GM12878 (cell line): ENCODE measurements around the gene HABP2. TPM values are rescaled to one million over a fixed set of nuclear protein-coding genes. Genes with fewer than 3 reads are reported as not detected.

Source experiments
- ATAC-seq: fragments of 200-7000 bp; cut with Tn5 transposase; 3 replicates; pipeline ENCODE4 v1.9.1; 2020; ENCODE audit warnings: mild to moderate bottlenecking, moderate library complexity
- BruUV-seq: library from RNA; stranded (reverse); fragments of 400-500 nt; replicated peaks from 2 replicates; lab custom pipeline; 2021; lab: Mats Ljungman, UMichigan
- CTCF ChIA-PET: fragments of 300-600 bp; sonication (Branson Sonifier 250); formaldehyde crosslinking; extraction: SDS; loops from one replicate; lab custom pipeline; 2021; ENCODE audit warnings: inconsistent platforms; lab: Yijun Ruan, JAX
- POLR2A ChIA-PET: fragments of 350-600 bp; formaldehyde crosslinking; extraction: SDS; loops from one replicate; lab custom pipeline; 2021; ENCODE audit warnings: inconsistent platforms; lab: Charles Lee
- RAD21 ChIA-PET: fragments of 300-600 bp; sonication (Branson Sonifier 250); formaldehyde crosslinking; loops from one replicate; lab custom pipeline; 2023; ENCODE audit warnings: antibody characterized with exemption; ENCODE audit not compliant: unreplicated experiment; lab: Charles Lee
- SMC1A ChIA-PET: fragments of 300-600 bp; sonication (Branson Sonifier 250); formaldehyde crosslinking; loops from one replicate; lab custom pipeline; 2023; ENCODE audit not compliant: unreplicated experiment, uncharacterized antibody; lab: Charles Lee
- DNase-seq: peaks from one replicate; pipeline ENCODE4 v3.0.0-alpha.2; 2011; ENCODE audit warnings: low read depth, low spot score
- FAIRE-seq: peaks from 3 replicates; lab custom pipeline; 2011; peaks lifted over from hg19 to GRCh38; lab: Jason Lieb, UNC
- H2AFZ ChIP-seq: 2 replicates; pipeline ENCODE4 v1.6.0; 2011; ENCODE audit warnings: low read depth, low read length, control low read depth; ENCODE audit not compliant: control insufficient read depth
- H3K27ac ChIP-seq: 2 replicates; pipeline ENCODE4 v1.5.1; 2011; ENCODE audit warnings: control low read depth; ENCODE audit not compliant: control insufficient read depth, insufficient read depth
- H3K27me3 ChIP-seq, 2 experiments: replicated peaks in 1 of 2; 2 replicates each; pipeline versions ENCODE4 v1.6.0 to v1.6.1; 2011; ENCODE audit warnings: low read length in 1 of 2; ENCODE audit not compliant: control insufficient read depth in 2 of 2, insufficient read depth in 2 of 2
- H3K36me3 ChIP-seq, 2 experiments: 2 replicates each; pipeline ENCODE4 v1.5.1; 2011; ENCODE audit warnings: low read length in 1 of 2; ENCODE audit not compliant: control insufficient read depth in 2 of 2, insufficient read depth in 2 of 2
- H3K4me1 ChIP-seq: 2 replicates; pipeline ENCODE4 v1.6.1; 2011; ENCODE audit warnings: mild to moderate bottlenecking, low read length, moderate library complexity, mixed read lengths; ENCODE audit not compliant: control insufficient read depth, insufficient read depth
- H3K4me2 ChIP-seq: 2 replicates; pipeline ENCODE4 v1.6.0; 2011; ENCODE audit warnings: control low read depth; ENCODE audit not compliant: control insufficient read depth, insufficient read depth
- H3K4me3 ChIP-seq: fragments of 200-600 bp; sonication (generic); 2 replicates; pipeline ENCODE4 v1.5.1; 2016
- H3K79me2 ChIP-seq: 2 replicates; pipeline ENCODE4 v1.6.0; 2011; ENCODE audit warnings: low read length; ENCODE audit not compliant: control insufficient read depth, insufficient read depth
- H3K9ac ChIP-seq: 2 replicates; pipeline ENCODE4 v1.8.0; 2011; ENCODE audit warnings: low read length, control low read depth, mixed read lengths; ENCODE audit not compliant: control insufficient read depth, insufficient read depth
- H3K9me3 ChIP-seq: replicated peaks from 3 replicates; pipeline ENCODE4 v1.5.1; 2011; ENCODE audit warnings: mild to moderate bottlenecking, low read length; ENCODE audit not compliant: control insufficient read depth, insufficient read depth
- H4K20me1 ChIP-seq: 2 replicates; pipeline ENCODE4 v1.6.0; 2011; ENCODE audit not compliant: control insufficient read depth, insufficient read depth
- CBX3 ChIP-seq: fragments of 200-600 bp; sonication (generic); IDR thresholded peaks from 2 replicates; pipeline ENCODE4 v1.6.1; 2016; ENCODE audit warnings: low read depth, borderline replicate concordance
- EED ChIP-seq: sonication (generic); IDR thresholded peaks from 2 replicates; pipeline ENCODE4 v1.6.1; 2016; ENCODE audit warnings: antibody characterized with exemption, low read depth
- GABPA ChIP-seq: IDR thresholded peaks from 2 replicates; pipeline ENCODE4 v1.6.1; 2014; ENCODE audit warnings: antibody characterized with exemption, low read depth, mild to moderate bottlenecking, inconsistent platforms
- JUNB ChIP-seq: IDR thresholded peaks from 2 replicates; pipeline ENCODE4 v1.6.1; 2016; ENCODE audit warnings: antibody characterized with exemption, mild to moderate bottlenecking
- MTA2 ChIP-seq: fragments of 450-650 bp; IDR thresholded peaks from 2 replicates; pipeline ENCODE4 v1.6.1; 2016; ENCODE audit warnings: low read depth, mild to moderate bottlenecking, moderate library complexity
- PAX5 ChIP-seq: IDR thresholded peaks from 2 replicates; pipeline ENCODE4 v1.6.1; 2011; ENCODE audit warnings: low read depth, low read length, borderline replicate concordance
- PKNOX1 ChIP-seq: fragments of 450-650 bp; IDR thresholded peaks from 2 replicates; pipeline ENCODE4 v1.6.1; 2016; ENCODE audit warnings: mild to moderate bottlenecking
- POU2F2 ChIP-seq: IDR thresholded peaks from 3 replicates; pipeline ENCODE4 v1.6.1; 2011; ENCODE audit warnings: low read depth, mild to moderate bottlenecking, low read length, borderline replicate concordance
- SKIL ChIP-seq: fragments of 450-650 bp; IDR thresholded peaks from 2 replicates; pipeline ENCODE4 v1.6.1; 2017; ENCODE audit warnings: mild to moderate bottlenecking, low read depth, inconsistent platforms; ENCODE audit not compliant: poor library complexity, severe bottlenecking
- SMARCA5 ChIP-seq: fragments of 450-650 bp; IDR thresholded peaks from 2 replicates; pipeline ENCODE4 v1.6.1; 2017; ENCODE audit warnings: mild to moderate bottlenecking
- ZZZ3 ChIP-seq: IDR thresholded peaks from 2 replicates; pipeline ENCODE4 v1.6.1; 2011; ENCODE audit warnings: low read depth; ENCODE audit not compliant: control insufficient read depth, insufficient read length
- WGBS: methylation state at CpG from one replicate; pipeline ENCODE4 v1.1.6; 2016; ENCODE audit warnings: low lambda C conversion rate; ENCODE audit not compliant: insufficient replicate concordance, insufficient coverage; ENCODE audit errors: missing lambda C conversion rate; 5-methylcytosine and 5-hydroxymethylcytosine counted together
- in situ Hi-C: fragments of 300-500 bp; cut with MboI; formaldehyde crosslinking; loops from 9 replicates; pipeline ENCODE4 v1.14.3; 2018; ENCODE audit warnings: mixed read lengths
- intact Hi-C: fragments of 100-400 bp; cut with micrococcal nuclease; formaldehyde crosslinking; loops from one replicate; pipeline ENCODE4 v1.14.2; 2022; ENCODE audit not compliant: unreplicated experiment
- polyA plus RNA-seq, 11 experiments: library from polyadenylated mRNA; depleted of rRNA in 4 of 11; unstranded in 6 of 11; stranded (reverse) in 5 of 11; fragments of >200 nt; fragmentation: Nextera tagmentation in 4 of 11; fragmentation: Illumina TruSeq in 1 of 11; extraction: Ambion mirVana in 4 of 11; extraction: Trizol in 1 of 11; gene quantifications; 1 replicate in 1 of 11; 2 replicates in 10 of 11; pipeline versions ENCODE4 v1.2.1 to v1.2.3, GENCODE V29; 2011 to 2016; ENCODE audit warnings: inconsistent platforms in 2 of 11, missing spikeins in 2 of 11, low read depth in 1 of 11
- total RNA-seq, 4 experiments: library from RNA; depleted of rRNA in 3 of 4; stranded (reverse); fragments of >200 nt in 3 of 4; fragmentation: Illumina TruSeq in 1 of 4; extraction: Trizol in 1 of 4; gene quantifications; 2 replicates each; pipeline versions ENCODE4 v1.2.1 to v1.2.3, GENCODE V29; 2013 to 2021

HABP2 gene
- total and polyA plus RNA-seq, 10 of the 15 experiments (the other 5 are each of a cell fraction or from before 2014, with no cell fraction given), result 0.13 TPM; not detected in 9

DNA sequence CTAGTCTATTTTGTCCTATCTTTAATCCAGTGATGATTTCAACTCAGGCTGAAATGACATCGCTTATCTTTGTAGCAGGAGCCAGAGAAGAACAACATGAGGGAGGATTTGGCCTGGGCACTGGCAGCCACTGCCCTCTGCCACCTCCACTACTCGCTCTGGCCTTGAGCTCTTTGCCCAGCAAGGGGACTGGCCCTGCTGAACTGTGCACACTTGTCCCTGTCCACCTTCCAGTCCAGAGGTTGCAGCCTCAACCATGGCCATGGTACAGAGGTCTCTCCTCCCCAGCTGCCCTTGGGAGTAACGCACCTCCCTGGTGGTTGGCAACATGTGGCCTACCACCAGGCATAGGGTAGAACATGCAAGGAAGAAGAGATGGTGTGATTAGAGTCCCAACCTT is 8.4 kb downstream of the HABP2 start:
- WGBS, result 11% methylated on average over 3 of the region's 3 CpGs
- Histone ChIP-seq H2AFZ (no peak overlapping the region), H4K20me1 (no peaks in the 10 kb centered on the region), H3K4me3 (no peak overlapping the region), H3K27me3 (peaks cover 0 to 4% of the 10 kb centered on the region in 2 experiments; a peak in 3 of 4 replicates), H3K27ac (no peak overlapping the region), H3K4me2 (no peak overlapping the region), H3K9me3 (no peaks in the 10 kb centered on the region), H3K79me2 (no peaks in the 10 kb centered on the region), H3K4me1 (no peaks in the 10 kb centered on the region), H3K9ac (no peak overlapping the region), H3K36me3 (no peaks in the 10 kb centered on the region)
- POLR2A ChIA-PET, result no interaction called here
- SMC1A ChIA-PET, result no interaction called here
- in situ Hi-C loops (no loop called here), intact Hi-C loops (loop anchor here (5.0 to 10.0 kb wide), 2 partner anchors 836 to 1084 kb away; no protein-coding TSS in a partner anchor)
- FAIRE-seq (no peak), ATAC-seq (no peak), DNase-seq (no peak)
- TF ChIP-seq MTA2 (no peak), ZZZ3 (no peak), GABPA (no peak), PAX5 (no peak), EED (no peak), CBX3 (no peak), POU2F2 (no peak), SMARCA5 (no peak), JUNB (no peak), PKNOX1 (no peak), SKIL (no peak)
- CTCF ChIA-PET, result no interaction called here
- no TSS peak for BruUV-seq
- RAD21 ChIA-PET, result no interaction called here
